GM08714 (cell line): ENCODE measurements around the gene SMIM10L2A.
"Not testable (repeated sequence)": the region's sequence is repeated elsewhere in the genome, so short reads cannot be mapped to it uniquely, and the experiment has no call there.

Experiments used
- H3K4me3 ChIP-seq: fragments of 200-500 bp; sonication (Bioruptor generic); 2 replicates; pipeline ENCODE4 v1.5.1; 2014; ENCODE audit warnings: mild to moderate bottlenecking, low read length, inconsistent platforms
- ZNF274 ChIP-seq: IDR thresholded peaks from 2 replicates; pipeline ENCODE4 v1.6.1; 2012; ENCODE audit warnings: mild to moderate bottlenecking, low read depth, low read length

Gene SMIM10L2A

GRCh38 chrX:135408794-135409193, 12.9 kb upstream of the SMIM10L2A start:
- H3K4me3 ChIP-seq = no peak overlapping the region

GRCh38 chrX:135410861-135411627, 10.7 kb upstream of the SMIM10L2A start:
- no peak overlapping the region for H3K4me3 ChIP-seq
- no peak for TF ChIP-seq ZNF274

More at GRCh38 chrX:135408794-135409193, 12.9 kb upstream of the SMIM10L2A start:
- TF ChIP-seq ZNF274 = no peak

- TF ChIP-seq ZNF274 = no peak
- H3K4me3 ChIP-seq = no peak overlapping the region
Measured at GRCh38 chrX:135411893-135412292, 9.9 kb upstream of the SMIM10L2A start.

GRCh38 chrX:135416546-135416945, 5.2 kb upstream of the SMIM10L2A start:
- H3K4me3 ChIP-seq = no peak overlapping the region
- TF ChIP-seq ZNF274 = no peak

- TF ChIP-seq ZNF274 = no peak
- H3K4me3 ChIP-seq = no peak overlapping the region
Measured at GRCh38 chrX:135420831-135421230, 913 bp upstream of the SMIM10L2A start.

- no peak for TF ChIP-seq ZNF274
- peak overlapping the region; percentile 41; the same call in 1 of the 2 replicates for H3K4me3 ChIP-seq
Measured at GRCh38 chrX:135421537-135421931, 210 bp upstream of the SMIM10L2A start.

DNA sequence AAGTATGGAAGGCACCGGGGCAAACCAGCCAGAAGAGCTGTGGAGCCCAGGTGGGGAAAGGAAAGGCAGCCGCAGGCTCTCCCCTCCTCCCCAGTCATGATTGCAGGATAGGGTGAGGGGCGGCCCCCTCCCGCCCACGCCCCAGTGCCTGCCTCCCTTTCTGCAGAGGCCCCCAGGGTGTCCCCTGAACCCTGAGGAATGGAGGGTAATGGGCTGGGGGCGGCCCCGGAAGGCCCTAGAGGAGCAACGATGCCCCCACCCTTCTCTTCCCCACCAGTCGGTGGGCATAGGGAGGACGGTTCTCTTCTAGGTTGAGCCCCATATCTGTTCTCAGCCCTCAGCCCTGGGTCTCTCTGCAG, 1.0 kb downstream of the SMIM10L2A start:
- not testable (repeated sequence) for H3K4me3 ChIP-seq

DNA sequence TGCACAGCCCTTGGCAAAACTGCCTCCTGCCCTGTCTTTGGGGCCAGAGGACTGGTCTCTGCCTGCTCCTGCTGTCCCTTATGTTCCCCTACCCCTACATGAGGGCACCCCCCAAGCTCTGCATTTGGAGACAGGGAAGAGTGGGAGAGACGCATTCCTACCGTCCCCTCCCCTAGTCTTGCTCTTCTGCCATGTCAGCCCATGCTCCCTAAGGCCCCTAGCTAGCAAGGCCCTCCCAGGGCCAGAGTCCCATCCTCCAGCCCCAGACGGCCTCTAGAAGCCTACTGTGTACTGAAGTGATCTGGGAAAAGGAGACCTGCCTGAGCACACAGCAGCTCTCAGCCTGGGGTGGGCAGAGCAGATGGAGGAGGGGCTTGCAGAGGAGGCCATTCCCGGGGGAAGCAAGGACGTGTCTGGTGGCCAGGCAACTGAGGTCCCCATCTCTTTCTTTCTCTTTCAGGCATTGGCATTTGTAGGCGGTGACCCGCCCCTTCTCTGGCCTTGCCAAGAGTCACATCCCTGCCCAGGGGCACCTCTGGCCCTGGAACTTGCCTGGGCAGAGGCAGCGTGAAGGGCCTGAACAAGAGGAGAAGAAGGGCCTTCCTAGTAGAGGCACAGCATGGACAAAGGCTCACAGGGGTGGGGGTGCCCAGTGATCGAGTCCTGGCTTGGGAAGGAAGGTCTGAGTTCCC, 1.6 kb downstream of the SMIM10L2A start:
- H3K4me3 ChIP-seq = not testable (repeated sequence)

- H3K4me3 ChIP-seq = no peak overlapping the region
- no peak for TF ChIP-seq ZNF274
Measured at GRCh38 chrX:135424469-135424868, 2.7 kb downstream of the SMIM10L2A start.

DNA sequence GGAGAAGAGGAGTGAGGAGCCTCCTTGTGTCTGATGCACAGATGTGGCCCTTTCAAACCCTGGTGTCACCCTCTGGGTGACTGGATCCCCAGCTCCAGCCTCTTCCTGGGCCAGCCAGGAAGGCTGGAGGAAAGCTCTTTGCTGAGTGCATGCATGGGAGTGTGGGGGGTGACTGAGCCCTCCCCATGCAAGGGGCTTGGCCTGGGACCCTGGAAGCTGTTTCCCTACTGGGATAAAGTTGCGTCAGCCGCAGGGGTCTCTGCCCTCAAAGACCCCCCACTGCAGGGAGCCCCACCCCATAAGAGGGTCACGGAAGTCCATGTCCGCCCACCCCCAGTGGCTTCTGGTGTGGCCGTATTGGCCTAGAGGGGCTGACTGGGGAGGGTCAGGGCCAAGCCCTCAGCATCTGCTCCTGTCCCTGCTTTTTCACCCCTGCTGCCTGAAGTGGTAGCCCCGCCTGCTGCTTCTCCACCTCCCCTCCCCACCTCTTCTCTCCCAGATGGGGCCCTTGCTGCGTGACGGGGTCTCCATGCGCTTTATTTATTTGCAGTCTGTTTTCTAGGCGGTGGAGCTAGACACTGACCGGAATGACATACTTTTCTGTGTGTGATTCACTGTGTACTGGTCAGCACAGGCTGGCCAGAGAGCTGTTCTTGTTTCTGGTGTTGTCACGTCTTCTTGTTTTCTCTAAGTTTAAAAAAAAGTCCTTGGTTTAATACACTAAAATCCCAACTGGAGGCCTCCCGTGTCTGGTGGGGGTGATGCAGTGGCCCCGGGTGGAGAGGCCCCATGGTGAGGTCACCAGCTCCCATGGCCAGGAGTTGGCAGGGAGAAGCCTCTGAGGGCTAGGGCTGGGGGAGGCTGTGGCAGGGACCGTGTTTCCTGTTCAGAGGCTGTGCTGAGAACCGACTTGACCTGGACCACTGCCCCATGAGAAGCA, 3.6 kb downstream of the SMIM10L2A start:
- no peak for TF ChIP-seq ZNF274
- no peak overlapping the region for H3K4me3 ChIP-seq

GRCh38 chrX:135429429-135429828, 7.7 kb downstream of the SMIM10L2A start:
- no peak overlapping the region for H3K4me3 ChIP-seq
- TF ChIP-seq ZNF274 = no peak

DNA sequence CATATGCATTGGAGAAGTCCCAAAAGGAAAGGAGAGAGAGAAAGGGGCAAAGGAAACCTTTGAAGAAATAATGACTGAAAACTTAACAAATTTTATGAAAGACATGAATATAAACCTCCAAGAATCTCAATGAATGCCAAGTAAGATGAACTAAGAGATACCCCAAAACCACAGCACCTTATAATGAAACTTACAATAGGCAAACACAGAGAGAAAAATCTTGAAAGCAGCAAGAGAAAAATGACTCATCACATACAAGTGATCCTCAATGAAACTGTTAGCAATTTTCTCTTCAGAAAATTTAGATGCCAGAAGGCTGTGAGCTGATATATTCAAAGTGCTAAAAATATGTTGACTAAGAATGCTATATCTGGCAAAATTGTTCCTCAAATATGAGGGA, 10.1 kb downstream of the SMIM10L2A start:
- TF ChIP-seq ZNF274 = no peak
- H3K4me3 ChIP-seq = no peak overlapping the region

GRCh38 chrX:135432453-135432852, 10.7 kb downstream of the SMIM10L2A start:
- H3K4me3 ChIP-seq = no peak overlapping the region
- no peak for TF ChIP-seq ZNF274

DNA sequence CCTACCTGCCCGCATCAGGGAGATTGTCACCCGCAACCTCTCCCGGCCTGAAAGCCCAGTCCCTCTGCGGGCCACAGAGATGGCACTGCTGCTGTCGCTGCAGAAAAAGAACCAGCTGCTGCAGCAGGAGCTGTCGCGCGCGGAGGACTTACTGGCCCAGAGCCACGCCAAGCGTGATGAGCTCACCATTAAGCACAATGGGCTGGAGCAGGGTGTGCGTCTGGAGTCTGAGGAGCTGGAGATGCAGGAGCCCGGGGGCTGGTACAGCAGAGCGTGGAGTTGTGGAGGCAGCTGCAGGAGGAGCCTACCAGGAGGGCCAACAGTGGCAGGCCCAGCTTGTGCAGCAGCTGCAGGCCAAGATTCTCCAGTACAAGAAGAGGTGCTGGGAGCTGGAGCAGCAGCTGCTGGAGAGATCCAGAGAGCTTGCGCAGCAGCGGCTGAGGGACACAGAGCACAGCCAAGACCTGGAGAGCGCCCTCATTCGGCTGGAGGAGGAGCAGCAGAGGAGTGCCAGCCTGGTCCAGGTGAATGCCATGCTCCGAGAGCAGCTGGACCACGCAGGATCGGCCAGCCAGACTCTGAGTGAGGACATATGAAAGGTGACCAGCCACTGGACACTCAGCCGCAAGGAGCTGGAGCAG, 11.3 kb downstream of the SMIM10L2A start:
- H3K4me3 ChIP-seq = no peak overlapping the region
- TF ChIP-seq ZNF274 = no peak
